ENCODE results near the gene MDM2. TPM values are rescaled to one million over a fixed set of nuclear protein-coding genes. Genes with fewer than 3 reads are reported as not detected.

The MDM2 gene
- total RNA-seq, 1 experiment from 2014 or later, result 159 TPM

DNA sequence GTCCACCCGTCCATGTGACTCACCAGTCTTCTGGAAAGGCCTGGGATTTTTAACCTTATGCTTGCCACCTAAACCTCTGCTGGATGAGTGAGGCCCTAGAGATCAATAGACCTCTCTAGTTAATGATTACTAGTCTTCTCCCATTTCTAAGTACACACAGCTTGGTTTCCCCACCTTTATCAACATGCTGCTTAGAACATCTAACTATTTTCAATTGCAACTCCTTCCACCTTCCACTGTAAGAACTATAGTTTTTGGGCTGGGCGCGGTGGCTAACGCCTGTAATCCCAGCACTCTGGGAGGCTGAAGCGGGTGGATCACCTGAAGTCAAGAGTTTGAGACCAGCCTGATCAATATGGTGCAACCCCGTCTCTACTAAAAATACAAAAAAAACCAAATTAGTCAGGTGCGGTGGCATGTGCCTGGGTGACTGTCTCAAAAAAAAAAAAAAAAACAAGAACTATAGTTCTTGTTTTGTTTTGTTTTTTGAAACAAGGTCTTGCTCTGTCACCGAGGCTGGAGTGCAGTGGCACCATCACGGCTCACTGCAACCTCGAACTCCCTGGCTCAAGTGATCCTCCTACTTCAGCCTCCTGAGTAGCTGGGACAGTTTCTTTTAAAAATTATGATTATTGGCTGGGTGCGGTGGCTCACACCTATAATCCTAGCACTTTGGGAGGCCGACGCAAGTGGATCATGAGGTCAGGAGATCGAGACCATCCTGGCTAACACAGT is 18.7 kb upstream of the MDM2 start:
- H3K4me1 ChIP-seq (ENCODE audit: insufficient read depth, low read length), result no peaks in the 10 kb centered on the region
- no peak overlapping the region for H2BK20ac ChIP-seq (ENCODE audit: low read depth, low read length, poor library complexity, severe bottlenecking)
- H3K4ac ChIP-seq (ENCODE audit: low read depth, low read length), result no peak overlapping the region
- no peak overlapping the region for H3K27ac Mint-ChIP-seq
- H3K4me2 ChIP-seq (ENCODE audit: insufficient read depth, insufficient read length, low read length), result no peak overlapping the region
- TF ChIP-seq, protein P1, sequence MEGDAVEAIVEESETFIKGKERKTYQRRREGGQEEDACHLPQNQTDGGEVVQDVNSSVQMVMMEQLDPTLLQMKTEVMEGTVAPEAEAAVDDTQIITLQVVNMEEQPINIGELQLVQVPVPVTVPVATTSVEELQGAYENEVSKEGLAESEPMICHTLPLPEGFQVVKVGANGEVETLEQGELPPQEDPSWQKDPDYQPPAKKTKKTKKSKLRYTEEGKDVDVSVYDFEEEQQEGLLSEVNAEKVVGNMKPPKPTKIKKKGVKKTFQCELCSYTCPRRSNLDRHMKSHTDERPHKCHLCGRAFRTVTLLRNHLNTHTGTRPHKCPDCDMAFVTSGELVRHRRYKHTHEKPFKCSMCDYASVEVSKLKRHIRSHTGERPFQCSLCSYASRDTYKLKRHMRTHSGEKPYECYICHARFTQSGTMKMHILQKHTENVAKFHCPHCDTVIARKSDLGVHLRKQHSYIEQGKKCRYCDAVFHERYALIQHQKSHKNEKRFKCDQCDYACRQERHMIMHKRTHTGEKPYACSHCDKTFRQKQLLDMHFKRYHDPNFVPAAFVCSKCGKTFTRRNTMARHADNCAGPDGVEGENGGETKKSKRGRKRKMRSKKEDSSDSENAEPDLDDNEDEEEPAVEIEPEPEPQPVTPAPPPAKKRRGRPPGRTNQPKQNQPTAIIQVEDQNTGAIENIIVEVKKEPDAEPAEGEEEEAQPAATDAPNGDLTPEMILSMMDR (conservative IDR thresholded peaks at IDR 0.05), result no peak
- no peaks in the 10 kb centered on the region for H3K79me1 ChIP-seq (ENCODE audit: insufficient read depth, low read depth, low read length, poor library complexity, severe bottlenecking)
- H3T11ph ChIP-seq (ENCODE audit: low read length), result no peak overlapping the region
- WGBS (ENCODE audit: extremely low coverage, insufficient read length, low lambda C conversion rate), result no CpG with 5 or more reads among the region's 14 CpGs
- no peak overlapping the region for H2AFZ ChIP-seq (ENCODE audit: low read length)
- no peak overlapping the region for H3K56ac ChIP-seq (ENCODE audit: insufficient read length, low read depth, low read length)
- no peak overlapping the region for H3K18ac ChIP-seq (ENCODE audit: insufficient read length, low read depth, low read length)
- no peak overlapping the region for H3K27ac ChIP-seq (ENCODE audit: insufficient read length, low read depth, low read length)
- peaks cover 5 to 9% of the 10 kb centered on the region in 2 experiments for H3K4me1 Mint-ChIP-seq
- no peak overlapping the region for H3K4me3 Mint-ChIP-seq
- H4K8ac ChIP-seq (replicated peaks; ENCODE audit: insufficient read length, low read depth, low read length), result no peak overlapping the region
- H2AK5ac ChIP-seq (ENCODE audit: insufficient read length, low read length), result no peak overlapping the region
- no peaks in the 10 kb centered on the region for H3K9me3 ChIP-seq (ENCODE audit: control insufficient read depth, low read depth, low read length)
- no peaks in the 10 kb centered on the region for H3K79me2 ChIP-seq (ENCODE audit: insufficient read depth, low read length)
- no peak overlapping the region for H3K14ac ChIP-seq (ENCODE audit: insufficient read depth, low read length)
- H3K27me3 ChIP-seq (ENCODE audit: insufficient read depth, low read length), result no peaks in the 10 kb centered on the region
- no peaks in the 10 kb centered on the region; the same call in 1 of the 2 replicates for H3K27me3 Mint-ChIP-seq (ENCODE audit: low read depth)
- no peaks in the 10 kb centered on the region for H3K36me3 Mint-ChIP-seq (ENCODE audit: insufficient read depth in 1 of 3, low read depth in 3 of 3)
- H2BK12ac ChIP-seq (ENCODE audit: insufficient read length, low read depth, low read length), result no peak overlapping the region
- no peak overlapping the region for H4K5ac ChIP-seq (ENCODE audit: insufficient read length, low read depth, low read length)
- H3K9ac ChIP-seq (ENCODE audit: extremely low read depth, insufficient read length, low read length), result no peak overlapping the region
- no peaks in the 10 kb centered on the region for H3K9me3 Mint-ChIP-seq
- no peak overlapping the region for H2BK15ac ChIP-seq (ENCODE audit: low read depth, low read length)
- DNase-seq, result no peak
- no peak overlapping the region for H2BK120ac ChIP-seq (ENCODE audit: low read depth, low read length, poor library complexity, severe bottlenecking)
- no peak overlapping the region for H3K23ac ChIP-seq (ENCODE audit: insufficient read length, low read depth, low read length)
- no peak overlapping the region for H2BK5ac ChIP-seq (ENCODE audit: insufficient read length, low read length)
- no peak overlapping the region for H4K91ac ChIP-seq (ENCODE audit: insufficient read length, low read depth, low read length)
- H3K23me2 ChIP-seq (ENCODE audit: insufficient read length, low read depth, low read length, poor library complexity, severe bottlenecking), result no peaks in the 10 kb centered on the region
- H4K20me1 ChIP-seq (ENCODE audit: control insufficient read depth, insufficient read depth, insufficient read length), result no peaks in the 10 kb centered on the region
